Activated naive CD8-positive, alpha-beta T cell treated with anti-CD3 and anti-CD28 coated beads, Interleukin-2, amount 50 U/mL, for 24 hours (primary cell): ENCODE results near the gene BCOR.
A peak's percentile ranks its signal among the peaks of the same experiment; 100 is the strongest.

ENCODE experiments used
- ATAC-seq: fragments of 150-1000 bp; cut with Tn5 transposase; one replicate; pipeline ENCODE4 v1.10.0; 2021
- DNase-seq: peaks from one replicate; pipeline ENCODE4 v3.0.0; 2021
- H3K27ac Mint-ChIP-seq: one replicate; pipeline ENCODE4 v1.8.0; 2021; ENCODE audit warnings: mild to moderate bottlenecking, mixed read lengths
- H3K27me3 Mint-ChIP-seq: one replicate; pipeline ENCODE4 v1.8.0; 2021; ENCODE audit warnings: mixed read lengths
- H3K36me3 Mint-ChIP-seq: one replicate; pipeline ENCODE4 v1.8.0; 2021; ENCODE audit warnings: low read depth, mixed read lengths
- H3K4me1 Mint-ChIP-seq: one replicate; pipeline ENCODE4 v1.8.0; 2021; ENCODE audit warnings: mixed read lengths
- H3K4me3 Mint-ChIP-seq: one replicate; pipeline ENCODE4 v1.8.0; 2021; ENCODE audit warnings: mild to moderate bottlenecking, moderate library complexity, mixed read lengths
- H3K9me3 Mint-ChIP-seq: one replicate; pipeline ENCODE4 v1.8.0; 2021; ENCODE audit warnings: mixed read lengths

BCOR gene

DNA sequence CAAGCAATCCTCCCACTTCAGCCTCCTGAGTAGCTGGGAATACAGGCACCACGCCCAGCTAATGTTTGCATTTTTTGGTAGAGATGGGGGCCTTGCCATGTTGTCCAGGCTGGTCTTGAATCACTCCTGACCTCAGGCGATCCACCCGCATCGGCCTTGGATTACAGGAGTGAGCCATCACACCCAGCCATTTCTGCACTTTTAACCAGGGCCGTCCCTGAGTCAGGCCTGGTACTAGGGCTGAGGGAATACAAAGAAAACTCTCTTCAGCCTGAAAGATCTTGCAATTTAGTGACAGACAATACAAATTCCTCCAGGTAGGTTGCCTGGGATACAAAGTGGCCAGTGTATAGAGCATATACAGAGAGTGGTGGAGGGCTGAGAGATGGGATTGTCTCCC lies 65.8 kb downstream of the BCOR start:
- Mint-ChIP-seq H3K27ac (no peak overlapping the region), H3K4me1 (peaks cover 2% of the 10 kb centered on the region), H3K4me3 (no peak overlapping the region), H3K36me3 (no peaks in the 10 kb centered on the region), H3K27me3 (no peaks in the 10 kb centered on the region), H3K9me3 (no peaks in the 10 kb centered on the region)
- ATAC-seq (no peak), DNase-seq (no peak)

DNA sequence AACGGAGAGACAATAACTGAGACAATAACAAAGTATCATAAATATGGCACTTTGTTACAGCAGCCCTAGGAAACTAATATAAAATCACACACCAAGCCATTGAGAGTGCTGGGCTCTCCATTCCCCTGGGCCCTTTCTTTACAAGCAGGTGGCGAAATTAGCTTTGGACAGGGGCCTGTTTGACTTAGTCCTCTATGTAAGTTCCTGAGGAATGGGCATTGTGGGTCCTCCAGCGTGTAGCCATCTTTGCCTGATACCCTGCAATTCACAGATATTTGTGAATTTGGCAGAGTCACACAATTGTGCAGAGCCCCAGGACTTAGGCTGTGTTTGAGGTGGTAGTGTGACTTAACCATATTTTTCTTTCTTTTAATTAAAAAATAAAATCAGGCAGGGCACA lies 67.6 kb downstream of the BCOR start:
- Mint-ChIP-seq H3K4me3 (no peak overlapping the region), H3K27ac (no peak overlapping the region), H3K4me1 (peaks cover 2% of the 10 kb centered on the region), H3K36me3 (no peaks in the 10 kb centered on the region), H3K9me3 (no peaks in the 10 kb centered on the region), H3K27me3 (no peaks in the 10 kb centered on the region)
- no peak for DNase-seq
- no peak for ATAC-seq

DNA sequence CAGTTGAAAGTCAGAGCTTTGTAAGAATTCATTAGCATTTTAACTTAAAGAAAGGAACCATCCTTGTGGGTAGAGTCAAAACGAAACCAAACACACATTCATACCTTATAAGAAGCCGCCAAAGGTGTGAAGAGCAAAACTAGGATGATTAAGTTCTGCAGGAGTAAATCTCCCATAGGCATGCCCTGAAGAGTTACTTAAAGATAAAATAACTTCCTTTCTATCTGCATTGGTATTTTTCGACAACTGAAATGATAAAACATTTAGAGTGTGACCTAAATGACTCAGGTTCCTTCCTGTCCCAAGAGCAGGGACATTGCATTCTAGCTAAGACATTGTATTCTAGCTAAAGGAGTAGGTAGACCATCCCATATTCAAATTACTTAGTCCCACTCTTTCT lies 75.3 kb downstream of the BCOR start:
- no peak for DNase-seq
- Mint-ChIP-seq H3K4me1 (peaks cover 15% of the 10 kb centered on the region), H3K27me3 (no peaks in the 10 kb centered on the region), H3K27ac (peak overlapping the region; percentile 14), H3K36me3 (no peaks in the 10 kb centered on the region), H3K9me3 (no peaks in the 10 kb centered on the region), H3K4me3 (no peak overlapping the region)
- peak; percentile 82 for ATAC-seq

DNA sequence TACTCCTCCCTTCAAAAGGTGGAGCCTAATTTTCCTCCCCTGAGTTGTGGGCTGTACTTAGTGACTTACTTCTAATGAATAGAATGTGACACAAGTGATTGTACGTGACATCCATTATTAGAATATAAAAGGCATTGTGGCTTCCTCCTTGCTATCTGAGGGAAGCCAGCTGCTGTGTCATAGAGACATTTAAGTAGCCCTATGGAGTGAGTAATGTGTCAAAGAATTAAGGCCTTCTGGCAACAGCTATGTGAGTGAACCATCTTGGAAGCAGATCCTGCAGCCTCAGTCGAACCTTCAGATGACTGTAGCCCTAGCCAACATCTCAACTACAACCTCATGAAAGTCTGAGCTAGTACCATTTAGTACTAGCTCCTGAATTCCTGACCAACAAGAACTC lies 76.1 kb downstream of the BCOR start:
- H3K9me3 Mint-ChIP-seq: no peaks in the 10 kb centered on the region
- no peaks in the 10 kb centered on the region for H3K27me3 Mint-ChIP-seq
- no peaks in the 10 kb centered on the region for H3K36me3 Mint-ChIP-seq
- H3K4me3 Mint-ChIP-seq: no peak overlapping the region
- H3K4me1 Mint-ChIP-seq: peaks cover 13% of the 10 kb centered on the region
- ATAC-seq: peak; percentile 36
- no peak overlapping the region for H3K27ac Mint-ChIP-seq
- no peak for DNase-seq

DNA sequence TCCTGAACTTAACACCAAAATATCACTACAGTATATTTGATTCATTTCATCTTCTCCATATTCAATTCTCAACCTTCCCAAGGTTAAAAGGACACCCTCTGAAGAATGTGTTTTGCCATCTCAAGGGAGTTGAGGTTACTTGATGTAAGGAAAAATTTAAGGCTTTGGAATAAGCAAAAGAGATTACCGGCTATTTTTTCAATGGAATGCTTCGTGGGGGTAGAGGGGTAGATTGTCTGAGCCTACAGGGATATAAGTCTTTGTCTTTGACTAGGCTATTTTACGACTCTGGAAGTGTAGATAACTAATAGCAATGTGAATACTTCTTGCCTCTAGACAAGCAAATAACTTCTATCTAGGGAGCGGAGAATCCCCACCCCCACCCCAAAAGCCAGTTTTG lies 78.2 kb downstream of the BCOR start:
- Mint-ChIP-seq H3K36me3 (no peaks in the 10 kb centered on the region), H3K4me3 (no peak overlapping the region), H3K4me1 (peaks cover 13% of the 10 kb centered on the region), H3K9me3 (no peaks in the 10 kb centered on the region), H3K27me3 (no peaks in the 10 kb centered on the region), H3K27ac (no peak overlapping the region)
- no peak for ATAC-seq
- DNase-seq: no peak

DNA sequence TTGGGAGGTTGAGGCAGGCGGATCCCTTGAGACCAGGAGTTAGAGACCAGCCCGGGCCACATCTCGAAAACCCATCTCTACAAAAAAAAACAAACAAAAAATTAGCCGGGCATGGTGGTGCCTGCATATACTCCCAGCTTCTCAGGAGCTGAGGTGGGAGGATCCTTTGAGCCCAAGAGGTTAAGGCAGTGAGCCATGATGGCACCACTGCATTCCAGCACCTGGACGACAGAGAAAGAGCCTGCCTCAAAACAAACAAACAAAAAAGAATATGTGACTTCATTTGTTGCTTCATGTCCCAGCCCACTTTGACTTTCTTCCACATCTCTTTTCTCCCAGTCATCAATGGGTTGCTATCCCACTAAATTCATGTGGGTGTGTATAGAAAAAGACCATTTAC lies 79.7 kb downstream of the BCOR start:
- Mint-ChIP-seq H3K9me3 (no peaks in the 10 kb centered on the region), H3K27ac (no peak overlapping the region), H3K4me1 (peaks cover 13% of the 10 kb centered on the region), H3K27me3 (no peaks in the 10 kb centered on the region), H3K4me3 (no peak overlapping the region), H3K36me3 (no peaks in the 10 kb centered on the region)
- DNase-seq: no peak
- no peak for ATAC-seq

DNA sequence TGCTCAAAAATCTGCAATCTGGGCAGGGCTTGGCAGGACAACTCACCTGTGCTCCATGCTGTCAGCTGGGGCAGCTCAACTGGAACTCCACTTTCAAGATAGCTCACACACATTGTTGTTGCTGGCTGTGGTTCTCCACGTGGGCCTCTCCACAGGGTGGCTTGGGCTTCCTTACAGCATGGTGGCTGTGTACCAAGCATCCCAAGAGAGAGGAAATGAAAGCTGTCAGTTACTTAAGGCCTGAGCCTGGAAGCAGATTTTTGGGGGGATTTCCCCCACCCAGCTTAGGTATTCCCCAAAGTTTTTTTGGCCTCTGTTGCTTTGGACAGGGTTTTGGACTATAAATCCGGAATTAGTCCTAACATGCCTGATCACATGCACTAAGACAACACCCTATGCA lies 81.0 kb downstream of the BCOR start:
- ATAC-seq (no peak), DNase-seq (no peak)
- H3K27me3 Mint-ChIP-seq: peaks cover 4% of the 10 kb centered on the region
- no peaks in the 10 kb centered on the region for H3K36me3 Mint-ChIP-seq
- H3K9me3 Mint-ChIP-seq: no peaks in the 10 kb centered on the region
- no peak overlapping the region for H3K27ac Mint-ChIP-seq
- no peak overlapping the region for H3K4me3 Mint-ChIP-seq
- H3K4me1 Mint-ChIP-seq: peaks cover 10% of the 10 kb centered on the region

DNA sequence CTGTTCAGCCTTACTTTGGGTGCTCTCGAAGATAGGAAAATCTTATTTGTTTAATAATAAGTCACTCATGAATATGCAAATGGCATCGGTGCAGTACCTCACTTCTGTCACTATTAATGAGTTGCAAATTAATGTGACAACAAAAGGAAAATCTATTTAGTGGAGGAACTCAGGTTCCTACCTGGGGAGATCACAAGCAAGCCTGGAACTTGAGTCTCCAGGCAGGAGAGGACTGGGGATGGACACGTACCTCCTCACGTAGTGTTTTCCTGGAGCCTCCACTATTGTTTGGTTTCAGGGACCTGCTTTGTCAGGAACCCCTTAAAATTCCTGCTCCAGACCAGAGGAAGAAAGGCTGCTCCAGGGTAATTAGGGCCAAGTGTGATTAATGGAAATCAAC lies 82.1 kb downstream of the BCOR start:
- H3K4me1 Mint-ChIP-seq: peaks cover 16% of the 10 kb centered on the region
- ATAC-seq: no peak
- H3K36me3 Mint-ChIP-seq: no peaks in the 10 kb centered on the region
- no peak overlapping the region for H3K27ac Mint-ChIP-seq
- no peak for DNase-seq
- peaks cover 9% of the 10 kb centered on the region for H3K27me3 Mint-ChIP-seq
- H3K9me3 Mint-ChIP-seq: no peaks in the 10 kb centered on the region
- no peak overlapping the region for H3K4me3 Mint-ChIP-seq

DNA sequence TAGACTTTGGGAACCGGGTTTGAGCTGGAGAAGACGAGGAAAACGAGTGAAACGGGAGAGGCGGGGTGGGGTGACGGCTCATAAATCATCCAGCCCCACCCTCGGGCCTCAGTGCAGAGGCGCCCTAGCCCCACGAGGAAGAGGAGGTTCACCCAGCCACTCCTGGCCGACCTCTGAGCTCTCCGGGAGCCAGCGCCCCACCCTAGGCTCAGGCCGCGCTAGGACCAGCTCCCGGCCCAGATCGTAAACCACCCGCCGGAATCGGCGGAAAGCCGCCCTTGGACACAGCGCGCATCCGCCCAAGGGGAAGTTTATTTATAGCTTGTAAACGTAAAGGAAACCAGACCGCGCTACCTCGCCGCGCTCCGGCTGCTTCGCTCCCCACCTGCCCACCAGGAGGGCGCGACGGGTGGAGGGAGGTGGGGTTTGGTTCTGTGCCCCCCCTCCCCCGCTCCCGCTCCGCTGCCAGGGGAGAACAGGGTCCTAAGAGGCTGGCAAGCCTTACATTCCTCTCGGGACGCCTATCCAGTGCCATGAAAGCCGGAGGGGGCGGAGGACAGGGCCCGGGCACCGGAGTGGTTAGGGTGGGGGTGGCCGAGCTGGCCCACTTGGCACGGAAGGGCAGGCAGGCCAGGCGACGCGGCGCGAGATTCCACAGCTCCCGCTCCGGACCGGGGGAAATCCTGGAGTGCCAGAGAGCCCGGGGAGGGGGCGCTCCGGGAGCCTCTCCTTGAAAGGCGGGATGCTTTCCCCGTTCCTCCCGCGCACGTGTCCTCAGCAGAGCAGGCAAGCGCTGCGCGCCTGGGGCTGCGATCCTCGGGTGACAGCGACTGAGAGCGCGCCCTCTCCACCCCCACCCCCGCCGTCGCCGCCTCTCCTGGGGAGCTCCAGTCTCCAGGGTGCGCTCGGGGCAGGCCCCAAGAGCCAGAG lies 84.2 kb downstream of the BCOR start:
- ATAC-seq: peak; percentile 25
- H3K27me3 Mint-ChIP-seq: peaks cover 10% of the 10 kb centered on the region
- H3K4me3 Mint-ChIP-seq: peak overlapping the region; percentile 60
- H3K9me3 Mint-ChIP-seq: no peaks in the 10 kb centered on the region
- peaks cover 31% of the 10 kb centered on the region for H3K4me1 Mint-ChIP-seq
- DNase-seq: peak; percentile 50
- no peaks in the 10 kb centered on the region for H3K36me3 Mint-ChIP-seq
- peak overlapping the region; percentile 39 for H3K27ac Mint-ChIP-seq

DNA sequence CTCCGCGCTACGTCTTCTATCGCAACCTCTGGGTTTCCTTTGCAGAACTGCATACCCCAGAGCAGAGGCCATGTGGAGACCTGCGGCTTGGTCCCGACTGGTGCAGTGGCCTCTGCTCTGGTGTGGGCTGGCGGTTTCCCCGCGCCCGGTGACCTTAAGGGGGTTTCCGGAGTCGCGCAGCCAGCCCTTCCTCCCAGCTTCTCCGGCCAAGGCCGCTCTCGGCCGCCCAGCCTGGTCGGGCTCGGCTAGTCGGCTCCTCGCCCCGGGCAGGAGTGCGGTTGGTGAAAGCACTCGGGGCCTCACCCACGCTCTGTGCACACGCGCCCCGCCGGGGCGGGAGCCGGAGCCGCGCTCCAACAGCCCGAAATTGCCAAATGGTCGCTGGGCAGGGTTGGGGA lies 84.9 kb downstream of the BCOR start:
- Mint-ChIP-seq H3K4me1 (peaks cover 31% of the 10 kb centered on the region), H3K4me3 (peak overlapping the region; percentile 60), H3K27ac (peak overlapping the region; percentile 62), H3K9me3 (no peaks in the 10 kb centered on the region), H3K27me3 (peaks cover 15% of the 10 kb centered on the region), H3K36me3 (no peaks in the 10 kb centered on the region)
- DNase-seq (peak; percentile 22), ATAC-seq (peak; percentile 34)

DNA sequence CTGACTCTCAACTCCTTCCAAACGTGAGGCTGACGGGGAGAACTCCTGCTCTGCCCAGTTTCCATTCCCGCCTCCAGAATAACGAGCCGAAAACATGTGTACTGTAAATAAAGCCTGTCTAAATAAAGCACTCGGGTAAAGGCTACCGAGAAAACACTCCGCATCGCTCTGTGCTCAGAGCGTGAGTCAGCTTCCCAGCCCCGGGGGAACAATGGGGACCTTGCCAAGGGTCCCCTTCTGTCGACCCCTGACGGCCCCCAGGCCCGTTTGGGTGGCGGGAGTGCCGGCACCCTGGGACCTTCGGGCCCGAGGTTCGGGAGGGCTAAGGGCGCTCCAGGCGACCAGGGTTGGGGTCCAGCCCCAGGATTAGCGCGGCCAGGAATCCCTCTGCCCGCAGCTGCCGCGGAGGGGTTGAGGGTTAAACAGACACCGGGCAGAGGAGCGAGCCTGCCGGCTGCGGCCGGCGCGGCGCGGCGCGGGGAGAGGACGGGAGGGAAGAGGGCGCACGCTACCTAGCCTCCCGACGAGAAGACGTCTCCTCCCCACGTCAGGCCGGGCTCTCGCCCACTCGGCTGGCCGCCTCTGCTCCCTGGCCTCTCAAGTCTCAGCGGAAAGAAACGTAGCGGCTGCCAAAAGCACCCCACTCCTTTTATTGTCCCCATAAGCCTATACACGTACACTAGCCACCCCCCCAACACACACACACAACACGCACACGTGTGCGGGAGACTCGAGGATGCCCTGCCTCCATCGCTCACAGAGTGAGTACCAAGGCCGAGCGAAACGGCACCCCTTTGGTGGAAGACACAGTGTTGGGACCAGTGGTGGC lies 85.5 kb downstream of the BCOR start:
- DNase-seq (peak; percentile 25), ATAC-seq (peak; percentile 3)
- Mint-ChIP-seq H3K27ac (peak overlapping the region; percentile 62), H3K27me3 (peaks cover 21% of the 10 kb centered on the region), H3K4me3 (peak overlapping the region; percentile 60), H3K4me1 (peaks cover 31% of the 10 kb centered on the region), H3K36me3 (no peaks in the 10 kb centered on the region), H3K9me3 (no peaks in the 10 kb centered on the region)

DNA sequence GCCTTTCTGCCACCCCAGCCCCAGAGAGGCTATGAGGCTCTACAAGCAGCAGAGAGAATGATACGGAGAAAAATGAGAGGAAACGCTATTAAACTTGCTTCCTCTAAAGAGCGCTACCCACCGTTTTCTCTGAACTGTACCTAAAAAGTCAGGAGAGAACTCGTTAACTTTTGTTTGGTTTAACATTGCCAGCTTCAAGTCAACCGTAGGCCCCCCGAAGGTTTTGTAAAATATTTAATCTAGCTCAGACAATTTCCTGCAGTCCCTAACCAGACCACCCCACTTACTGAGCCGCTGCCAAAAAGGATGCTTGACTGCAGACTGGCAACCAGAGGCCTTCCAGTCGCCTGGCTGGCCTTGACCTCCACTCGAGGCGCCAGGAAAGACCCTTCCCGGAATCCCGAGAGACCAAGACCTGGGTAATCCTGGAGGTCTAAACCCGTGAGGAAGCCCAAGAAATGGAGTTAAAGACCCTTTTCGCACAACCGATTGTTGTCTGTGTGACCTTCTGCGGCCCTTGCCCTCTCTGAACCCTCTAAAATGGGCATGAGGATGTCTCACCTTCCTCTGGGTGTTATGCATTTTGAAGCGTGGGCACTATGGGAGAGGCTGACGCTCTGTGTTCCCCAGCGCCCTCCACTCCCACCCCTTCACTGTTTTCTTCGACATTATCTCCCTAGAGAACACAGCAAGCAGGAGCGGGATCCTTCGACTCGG lies 86.3 kb downstream of the BCOR start:
- Mint-ChIP-seq H3K4me3 (peak overlapping the region; percentile 17), H3K4me1 (peaks cover 35% of the 10 kb centered on the region), H3K27me3 (peaks cover 28% of the 10 kb centered on the region), H3K27ac (no peak overlapping the region), H3K9me3 (no peaks in the 10 kb centered on the region), H3K36me3 (no peaks in the 10 kb centered on the region)
- no peak for ATAC-seq
- no peak for DNase-seq

DNA sequence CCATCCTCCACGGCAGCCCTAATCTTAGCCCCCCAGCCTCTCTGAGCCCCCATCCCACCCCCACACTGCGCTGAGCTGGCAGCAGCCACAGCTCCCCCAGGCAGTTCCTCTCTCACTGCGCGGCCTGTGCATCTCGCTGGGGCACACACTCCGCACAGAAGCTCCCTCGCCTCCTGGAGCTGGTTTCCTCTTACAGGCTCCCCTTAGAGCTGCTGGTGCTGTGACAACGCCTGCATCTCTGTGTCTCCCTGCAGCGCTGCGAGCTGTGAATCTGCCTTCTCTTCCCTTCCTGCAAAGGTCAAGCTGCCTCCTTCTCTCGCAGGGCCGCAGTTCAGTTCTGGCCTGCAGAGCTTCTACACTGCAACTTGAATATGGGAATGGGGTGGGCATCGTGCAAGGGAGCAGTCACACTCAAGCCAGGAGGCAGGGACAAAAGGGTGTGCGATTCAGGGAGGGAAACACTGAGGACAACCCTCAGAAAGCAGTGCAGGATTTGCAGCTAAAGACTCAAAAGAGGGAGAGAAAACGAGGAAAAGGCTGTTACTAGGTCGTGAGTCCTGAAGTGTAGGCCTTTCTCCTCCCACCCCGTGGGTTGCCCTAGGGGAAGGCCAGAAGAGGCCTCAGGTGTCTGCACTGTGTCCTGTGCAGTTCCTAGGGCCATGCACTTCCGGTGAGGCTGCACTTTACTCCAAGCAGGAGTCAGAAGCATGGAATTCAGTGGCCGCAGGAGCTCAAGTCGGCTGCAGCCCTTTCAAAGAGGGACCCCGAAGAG lies 87.0 kb downstream of the BCOR start:
- DNase-seq: no peak
- Mint-ChIP-seq H3K4me3 (peak overlapping the region; percentile 29), H3K27ac (no peak overlapping the region), H3K4me1 (peaks cover 35% of the 10 kb centered on the region), H3K36me3 (no peaks in the 10 kb centered on the region), H3K9me3 (no peaks in the 10 kb centered on the region), H3K27me3 (peaks cover 28% of the 10 kb centered on the region)
- no peak for ATAC-seq

DNA sequence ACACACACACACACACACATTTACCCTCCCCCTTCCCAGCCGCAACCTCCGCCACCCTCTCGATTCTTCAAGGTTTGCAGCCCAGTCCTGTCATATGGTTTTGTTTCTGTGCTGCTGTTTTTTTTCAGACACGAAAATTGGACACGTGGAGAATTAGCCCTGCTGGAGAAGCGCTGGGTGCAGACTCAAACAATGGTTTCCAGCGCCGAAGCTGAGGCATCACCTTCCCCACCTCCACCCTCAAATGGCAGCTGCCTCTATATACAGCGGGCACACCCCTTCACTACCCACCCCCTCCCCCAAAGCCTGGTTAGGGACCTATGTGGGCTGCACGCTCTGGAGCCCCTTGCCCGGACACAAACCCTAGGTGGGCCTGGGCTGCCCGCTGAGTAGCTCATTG lies 87.9 kb downstream of the BCOR start:
- Mint-ChIP-seq H3K4me3 (no peak overlapping the region), H3K27ac (no peak overlapping the region), H3K27me3 (peaks cover 30% of the 10 kb centered on the region), H3K36me3 (no peaks in the 10 kb centered on the region), H3K4me1 (peaks cover 37% of the 10 kb centered on the region), H3K9me3 (no peaks in the 10 kb centered on the region)
- ATAC-seq (no peak), DNase-seq (no peak)
